Neural progenitor cell (in vitro differentiated cells): Measurements from ENCODE around the gene SNAPC4. TPM values are rescaled to one million over a fixed set of nuclear protein-coding genes. Genes with fewer than 3 reads are reported as not detected.

Source experiments
- DNase-seq: peaks from one replicate; pipeline ENCODE4 v3.0.0-alpha.2; 2016; ENCODE audit warnings: low spot score
- H2AFZ ChIP-seq: fragments of 200-600 bp; sonication (generic); replicated peaks from 2 replicates; pipeline ENCODE4 v1.6.1; 2016; ENCODE audit warnings: antibody characterized with exemption
- H3F3A ChIP-seq: fragments of 200-600 bp; sonication (generic); 2 replicates; pipeline ENCODE4 v1.6.1; 2016; ENCODE audit warnings: antibody characterized with exemption, low read depth
- H3K27ac ChIP-seq: fragments of 200-600 bp; sonication (generic); 2 replicates; pipeline ENCODE4 v1.5.1; 2016; ENCODE audit warnings: mild to moderate bottlenecking
- H3K27me3 ChIP-seq: fragments of 200-600 bp; sonication (generic); 2 replicates; pipeline ENCODE4 v1.6.1; 2016; ENCODE audit warnings: mild to moderate bottlenecking, moderate library complexity
- H3K36me3 ChIP-seq: fragments of 200-600 bp; sonication (generic); 2 replicates; pipeline ENCODE4 v1.5.1; 2016
- H3K4me1 ChIP-seq: fragments of 200-600 bp; sonication (generic); 2 replicates; pipeline ENCODE4 v1.6.1; 2016; ENCODE audit warnings: mixed run types
- H3K4me2 ChIP-seq: fragments of 200-600 bp; sonication (generic); 2 replicates; pipeline ENCODE4 v1.6.1; 2016
- H3K4me3 ChIP-seq: fragments of 200-600 bp; sonication (generic); 2 replicates; pipeline ENCODE4 v1.5.1; 2016
- H3K79me2 ChIP-seq: fragments of 200-600 bp; sonication (generic); 2 replicates; pipeline ENCODE4 v1.6.1; 2016; ENCODE audit warnings: low read depth
- H3K9ac ChIP-seq: fragments of 200-600 bp; sonication (generic); 2 replicates; pipeline ENCODE4 v1.6.1; 2016
- H3K9me3 ChIP-seq: fragments of 200-600 bp; sonication (generic); 2 replicates; pipeline ENCODE4 v1.5.1; 2016; ENCODE audit warnings: low read depth
- H4K20me1 ChIP-seq: fragments of 200-600 bp; sonication (generic); 2 replicates; pipeline ENCODE4 v1.6.1; 2016; ENCODE audit warnings: low read depth
- H3K27ac Mint-ChIP-seq: 3 replicates; pipeline ENCODE4 v1.8.0; 2021; ENCODE audit warnings: mixed read lengths
- H3K27me3 Mint-ChIP-seq: 2 replicates; pipeline ENCODE4 v1.8.0; 2022; ENCODE audit warnings: low read depth, mild to moderate bottlenecking, inconsistent platforms, moderate library complexity, mixed read lengths; ENCODE audit not compliant: insufficient read depth
- H3K36me3 Mint-ChIP-seq: 3 replicates; pipeline ENCODE4 v1.8.0; 2021; ENCODE audit warnings: mixed read lengths
- H3K4me1 Mint-ChIP-seq: 3 replicates; pipeline ENCODE4 v1.8.0; 2021; ENCODE audit warnings: mixed read lengths
- H3K4me3 Mint-ChIP-seq: 3 replicates; pipeline ENCODE4 v1.8.0; 2021; ENCODE audit warnings: mild to moderate bottlenecking, moderate library complexity, mixed read lengths
- H3K9me3 Mint-ChIP-seq: 3 replicates; pipeline ENCODE4 v1.8.0; 2020; ENCODE audit warnings: mixed read lengths
- CTCF ChIP-seq: fragments of 200-600 bp; sonication (generic); IDR thresholded peaks from 2 replicates; pipeline ENCODE4 v1.5.1; 2017; ENCODE audit warnings: antibody characterized with exemption, mild to moderate bottlenecking
- EZH2 ChIP-seq: fragments of 200-600 bp; sonication (generic); IDR thresholded peaks from 2 replicates; pipeline ENCODE4 v1.6.1; 2017; ENCODE audit warnings: antibody characterized with exemption, mild to moderate bottlenecking, moderate library complexity
- EZH2phosphoT487 ChIP-seq: fragments of 200-600 bp; sonication (generic); IDR thresholded peaks from 2 replicates; pipeline ENCODE4 v1.6.1; 2017; ENCODE audit warnings: antibody characterized with exemption
- total RNA-seq: library from RNA; depleted of rRNA; stranded (reverse); fragments of >200 nt; gene quantifications from 2 replicates; pipeline ENCODE4 v1.2.3, GENCODE V29; 2015; ENCODE audit warnings: low replicate concordance

Gene SNAPC4
- total RNA-seq, 1 donor from 2014 or later, result 6.8 TPM

- Histone ChIP-seq H3K4me1 (no peaks in the 10 kb centered on the region), H3K9me3 (no peaks in the 10 kb centered on the region), H3K9ac (no peak overlapping the region), H3F3A (no peaks in the 10 kb centered on the region), H3K4me2 (no peak overlapping the region), H3K27ac (no peak overlapping the region), H2AFZ (no peak overlapping the region), H3K4me3 (no peak overlapping the region), H3K36me3 (no peaks in the 10 kb centered on the region), H3K79me2 (no peaks in the 10 kb centered on the region), H4K20me1 (peaks cover 10% of the 10 kb centered on the region), H3K27me3 (no peaks in the 10 kb centered on the region)
- Mint-ChIP-seq H3K27me3 (peaks cover 9% of the 10 kb centered on the region), H3K4me3 (no peak overlapping the region), H3K9me3 (no peaks in the 10 kb centered on the region), H3K4me1 (peaks cover 4% of the 10 kb centered on the region), H3K27ac (no peak overlapping the region), H3K36me3 (no peaks in the 10 kb centered on the region)
- DNase-seq, result no peak
- TF ChIP-seq EZH2phosphoT487, result no peak
- TF ChIP-seq CTCF, result no peak
- TF ChIP-seq EZH2, result no peak
These were observed 39.9 kb downstream of the SNAPC4 start for GRCh38 chr9:136359774-136360718.

- H3F3A ChIP-seq, result no peaks in the 10 kb centered on the region
- H4K20me1 ChIP-seq, result peaks cover 8% of the 10 kb centered on the region
- H2AFZ ChIP-seq, result no peak overlapping the region
- no peak overlapping the region for H3K4me2 ChIP-seq
- no peaks in the 10 kb centered on the region for H3K27me3 ChIP-seq
- H3K79me2 ChIP-seq, result no peaks in the 10 kb centered on the region
- Mint-ChIP-seq H3K27me3 (peaks cover 9% of the 10 kb centered on the region), H3K4me1 (peaks cover 4% of the 10 kb centered on the region), H3K4me3 (no peak overlapping the region), H3K36me3 (no peaks in the 10 kb centered on the region), H3K9me3 (no peaks in the 10 kb centered on the region), H3K27ac (no peak overlapping the region)
- no peaks in the 10 kb centered on the region for H3K9me3 ChIP-seq
- no peak for TF ChIP-seq EZH2
- TF ChIP-seq EZH2phosphoT487, result no peak
- TF ChIP-seq CTCF, result no peak
- no peak overlapping the region for H3K9ac ChIP-seq
- H3K4me3 ChIP-seq, result no peak overlapping the region
- H3K4me1 ChIP-seq, result no peaks in the 10 kb centered on the region
- no peak for DNase-seq
- H3K27ac ChIP-seq, result no peak overlapping the region
- no peaks in the 10 kb centered on the region for H3K36me3 ChIP-seq
These were observed 41.1 kb downstream of the SNAPC4 start for GRCh38 chr9:136358888-136359287.

- H3K36me3 ChIP-seq, result no peaks in the 10 kb centered on the region
- Mint-ChIP-seq H3K27ac (no peak overlapping the region), H3K4me1 (peaks cover 4% of the 10 kb centered on the region), H3K4me3 (no peak overlapping the region), H3K36me3 (no peaks in the 10 kb centered on the region), H3K9me3 (no peaks in the 10 kb centered on the region), H3K27me3 (peaks cover 9% of the 10 kb centered on the region)
- no peak overlapping the region for H2AFZ ChIP-seq
- TF ChIP-seq EZH2 (no peak), EZH2phosphoT487 (no peak), CTCF (no peak)
- no peak overlapping the region for H3K4me2 ChIP-seq
- no peaks in the 10 kb centered on the region for H3K27me3 ChIP-seq
- peaks cover 7% of the 10 kb centered on the region for H4K20me1 ChIP-seq
- no peaks in the 10 kb centered on the region for H3K4me1 ChIP-seq
- no peaks in the 10 kb centered on the region for H3F3A ChIP-seq
- no peak overlapping the region for H3K27ac ChIP-seq
- no peaks in the 10 kb centered on the region for H3K9me3 ChIP-seq
- no peaks in the 10 kb centered on the region for H3K79me2 ChIP-seq
- no peak overlapping the region for H3K4me3 ChIP-seq
- no peak for DNase-seq
- H3K9ac ChIP-seq, result no peak overlapping the region
These were observed 42.0 kb downstream of the SNAPC4 start for GRCh38 chr9:136358016-136358415.
